ENCODE results near the gene TMEM250.

DNA sequence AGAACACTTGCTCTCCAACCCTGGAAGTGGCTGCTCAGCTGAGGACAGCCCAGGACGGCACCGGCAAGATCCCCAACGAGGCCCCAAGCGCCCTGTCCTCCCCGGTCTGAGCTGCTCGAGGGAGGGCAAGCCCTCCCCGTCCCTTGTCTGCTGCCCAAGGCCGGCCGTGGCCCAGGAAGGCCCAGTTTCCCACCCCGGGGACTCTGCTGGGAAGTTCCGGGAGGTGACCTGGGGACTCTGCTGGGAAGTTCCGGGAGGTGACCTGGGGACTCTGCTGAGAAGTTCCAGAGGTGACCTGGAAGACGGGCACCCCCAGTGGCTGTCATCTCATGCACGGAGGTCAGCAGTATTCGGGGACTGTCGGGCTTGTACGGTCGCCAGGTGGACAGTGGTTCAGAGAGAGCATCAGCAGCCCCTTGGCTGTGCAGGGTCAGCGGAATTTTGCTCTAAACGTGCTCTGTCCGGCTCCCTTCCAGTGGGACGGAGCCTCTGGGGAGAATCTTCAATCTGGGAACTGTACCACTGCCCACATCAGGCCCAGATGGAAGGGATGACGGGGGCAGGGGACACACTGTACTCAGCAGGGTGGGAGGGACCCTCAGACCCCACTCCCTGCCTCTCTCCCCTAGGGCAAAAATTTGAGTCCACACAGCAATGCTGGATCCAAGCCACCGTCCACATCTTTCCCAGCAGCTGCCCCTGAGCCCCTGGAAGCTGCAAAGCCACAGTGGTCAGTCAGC lies 30.8 kb downstream of the TMEM250 start:
- TF ChIP-seq SP1 (IDR thresholded peaks at IDR 0.05) (no peak), CTCF (IDR thresholded peaks at IDR 0.05; ENCODE audit: low read depth, low read length, missing input control) (no peak), EGR1 (IDR thresholded peaks at IDR 0.05; ENCODE audit: low read depth in 2 of 2) (no peak), TAF1 (conservative IDR thresholded peaks at IDR 0.05) (no peak), NR2F2 (IDR thresholded peaks at IDR 0.05) (no peak), ATF3 (IDR thresholded peaks at IDR 0.05) (no peak), RXRA (IDR thresholded peaks at IDR 0.05) (no peak), JUND (IDR thresholded peaks at IDR 0.05) (no peak), YY1 (IDR thresholded peaks at IDR 0.05) (no peak), HNF4G (IDR thresholded peaks at IDR 0.05) (no peak), ZBTB33 (IDR thresholded peaks at IDR 0.05) (no peak), RAD21 (IDR thresholded peaks at IDR 0.05) (no peak)
- TF ChIP-seq, protein P1, sequence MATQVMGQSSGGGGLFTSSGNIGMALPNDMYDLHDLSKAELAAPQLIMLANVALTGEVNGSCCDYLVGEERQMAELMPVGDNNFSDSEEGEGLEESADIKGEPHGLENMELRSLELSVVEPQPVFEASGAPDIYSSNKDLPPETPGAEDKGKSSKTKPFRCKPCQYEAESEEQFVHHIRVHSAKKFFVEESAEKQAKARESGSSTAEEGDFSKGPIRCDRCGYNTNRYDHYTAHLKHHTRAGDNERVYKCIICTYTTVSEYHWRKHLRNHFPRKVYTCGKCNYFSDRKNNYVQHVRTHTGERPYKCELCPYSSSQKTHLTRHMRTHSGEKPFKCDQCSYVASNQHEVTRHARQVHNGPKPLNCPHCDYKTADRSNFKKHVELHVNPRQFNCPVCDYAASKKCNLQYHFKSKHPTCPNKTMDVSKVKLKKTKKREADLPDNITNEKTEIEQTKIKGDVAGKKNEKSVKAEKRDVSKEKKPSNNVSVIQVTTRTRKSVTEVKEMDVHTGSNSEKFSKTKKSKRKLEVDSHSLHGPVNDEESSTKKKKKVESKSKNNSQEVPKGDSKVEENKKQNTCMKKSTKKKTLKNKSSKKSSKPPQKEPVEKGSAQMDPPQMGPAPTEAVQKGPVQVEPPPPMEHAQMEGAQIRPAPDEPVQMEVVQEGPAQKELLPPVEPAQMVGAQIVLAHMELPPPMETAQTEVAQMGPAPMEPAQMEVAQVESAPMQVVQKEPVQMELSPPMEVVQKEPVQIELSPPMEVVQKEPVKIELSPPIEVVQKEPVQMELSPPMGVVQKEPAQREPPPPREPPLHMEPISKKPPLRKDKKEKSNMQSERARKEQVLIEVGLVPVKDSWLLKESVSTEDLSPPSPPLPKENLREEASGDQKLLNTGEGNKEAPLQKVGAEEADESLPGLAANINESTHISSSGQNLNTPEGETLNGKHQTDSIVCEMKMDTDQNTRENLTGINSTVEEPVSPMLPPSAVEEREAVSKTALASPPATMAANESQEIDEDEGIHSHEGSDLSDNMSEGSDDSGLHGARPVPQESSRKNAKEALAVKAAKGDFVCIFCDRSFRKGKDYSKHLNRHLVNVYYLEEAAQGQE (IDR thresholded peaks at IDR 0.05), result no peak
- TF ChIP-seq, protein P2, sequence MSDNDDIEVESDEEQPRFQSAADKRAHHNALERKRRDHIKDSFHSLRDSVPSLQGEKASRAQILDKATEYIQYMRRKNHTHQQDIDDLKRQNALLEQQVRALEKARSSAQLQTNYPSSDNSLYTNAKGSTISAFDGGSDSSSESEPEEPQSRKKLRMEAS (IDR thresholded peaks at IDR 0.05), result no peak

Measured in liver (tissue), 3 donors.